ENCODE results near the gene TEX13D. TPM values are rescaled to one million over a fixed set of nuclear protein-coding genes. Genes with fewer than 3 reads are reported as not detected.

Gene TEX13D
- total RNA-seq, 1 experiment from 2014 or later: not detected

- in situ Hi-C loops (cut with HindIII; ENCODE audit: low pct_unique_long_range_greater_than_20kb, low sequenced_read_pairs): no loop called here
- no peak for DNase-seq (ENCODE audit: low read depth, low spot score)
Observed at GRCh38 chrX:124346117-124346876, 13.8 kb downstream of the TEX13D start, which contains the start of gene SH2D1A. Gene SH2D1A, plus strand, starts transcription at chrX:124346563. Its CDS starts 80 bp downstream, at chrX:124346643.

GRCh38 chrX:124346877-124347241 is 14.4 kb downstream of the TEX13D start:
- no peak for DNase-seq (ENCODE audit: low read depth, low spot score)
- in situ Hi-C loops (cut with HindIII; ENCODE audit: low pct_unique_long_range_greater_than_20kb, low sequenced_read_pairs): no loop called here

GRCh38 chrX:124347242-124347641 is 14.8 kb downstream of the TEX13D start:
- DNase-seq (ENCODE audit: low read depth, low spot score): no peak
- in situ Hi-C loops (cut with HindIII; ENCODE audit: low pct_unique_long_range_greater_than_20kb, low sequenced_read_pairs): no loop called here

- in situ Hi-C loops (cut with HindIII; ENCODE audit: low pct_unique_long_range_greater_than_20kb, low sequenced_read_pairs): no loop called here
Observed at GRCh38 chrX:124348182-124348581, 15.7 kb downstream of the TEX13D start.

GRCh38 chrX:124348885-124349453 is 16.5 kb downstream of the TEX13D start:
- in situ Hi-C loops (cut with HindIII; ENCODE audit: low pct_unique_long_range_greater_than_20kb, low sequenced_read_pairs): no loop called here

More at GRCh38 chrX:124348182-124348581, 15.7 kb downstream of the TEX13D start:
- DNase-seq (ENCODE audit: low read depth, low spot score): no peak

GRCh38 chrX:124354648-124355047 is 22.2 kb downstream of the TEX13D start:
- in situ Hi-C loops (cut with HindIII; ENCODE audit: low pct_unique_long_range_greater_than_20kb, low sequenced_read_pairs): no loop called here
- no peak for DNase-seq (ENCODE audit: low read depth, low spot score)

More at GRCh38 chrX:124348885-124349453, 16.5 kb downstream of the TEX13D start:
- DNase-seq (ENCODE audit: low read depth, low spot score): no peak

GRCh38 chrX:124358800-124359383 is 26.4 kb downstream of the TEX13D start:
- no peak for DNase-seq (ENCODE audit: low read depth, low spot score)
- in situ Hi-C loops (cut with HindIII; ENCODE audit: low pct_unique_long_range_greater_than_20kb, low sequenced_read_pairs): no loop called here

GRCh38 chrX:124362072-124362471 is 29.6 kb downstream of the TEX13D start:
- in situ Hi-C loops (cut with HindIII; ENCODE audit: low pct_unique_long_range_greater_than_20kb, low sequenced_read_pairs): no loop called here

GRCh38 chrX:124362761-124363160 is 30.3 kb downstream of the TEX13D start:
- DNase-seq (ENCODE audit: low read depth, low spot score): no peak
- in situ Hi-C loops (cut with HindIII; ENCODE audit: low pct_unique_long_range_greater_than_20kb, low sequenced_read_pairs): no loop called here

More at GRCh38 chrX:124362072-124362471, 29.6 kb downstream of the TEX13D start:
- no peak for DNase-seq (ENCODE audit: low read depth, low spot score)

- no peak for DNase-seq (ENCODE audit: low read depth, low spot score)
Observed at GRCh38 chrX:124369722-124370121, 37.3 kb downstream of the TEX13D start.

GRCh38 chrX:124373348-124373747 is 40.9 kb downstream of the TEX13D start:
- DNase-seq (ENCODE audit: low read depth, low spot score): no peak
- in situ Hi-C loops (cut with HindIII; ENCODE audit: low pct_unique_long_range_greater_than_20kb, low sequenced_read_pairs): no loop called here

More at GRCh38 chrX:124369722-124370121, 37.3 kb downstream of the TEX13D start:
- in situ Hi-C loops (cut with HindIII; ENCODE audit: low pct_unique_long_range_greater_than_20kb, low sequenced_read_pairs): no loop called here

- in situ Hi-C loops (cut with HindIII; ENCODE audit: low pct_unique_long_range_greater_than_20kb, low sequenced_read_pairs): no loop called here
- DNase-seq (ENCODE audit: low read depth, low spot score): no peak
Observed at GRCh38 chrX:124378643-124379042, 46.2 kb downstream of the TEX13D start.

GRCh38 chrX:124383354-124383753 is 50.9 kb downstream of the TEX13D start:
- in situ Hi-C loops (cut with HindIII; ENCODE audit: low pct_unique_long_range_greater_than_20kb, low sequenced_read_pairs): no loop called here
- DNase-seq (ENCODE audit: low read depth, low spot score): no peak

- in situ Hi-C loops (cut with HindIII; ENCODE audit: low pct_unique_long_range_greater_than_20kb, low sequenced_read_pairs): no loop called here
- no peak for DNase-seq (ENCODE audit: low read depth, low spot score)
Observed at GRCh38 chrX:124386401-124386800, 53.9 kb downstream of the TEX13D start.

Small RNAs within 50 kb of the gene (small RNA-seq; reads per million reads assigned to genes)
- 0 reads per million in 2 experiments for gene AL022718.1

Other genes with a start within 250 kb of the TEX13D start
- gene SH2D1A, start 13.9 kb downstream of the TEX13D start, total RNA-seq (2014; rRNA removed; shearing (Covaris generic)): 0.13 TPM in 1 of 2 replicates, not detected in the other

Data from SK-MEL-5 (cell line).